NCI-H2196 treated with DMSO at 0.1 percent for 48 hours (cell line): ENCODE data around the gene NUDT8.
A peak's percentile ranks its signal among the peaks of the same experiment; 100 is the strongest.
"Not testable (repeated sequence)": the region's sequence is repeated elsewhere in the genome, so short reads cannot be mapped to it uniquely, and the experiment has no call there.

ENCODE experiments used
- DNase-seq: peaks from one replicate; lab custom pipeline; 2025; ENCODE audit not compliant: unreplicated experiment; lab: John Stamatoyannopoulos, UW

NUDT8 gene

DNA sequence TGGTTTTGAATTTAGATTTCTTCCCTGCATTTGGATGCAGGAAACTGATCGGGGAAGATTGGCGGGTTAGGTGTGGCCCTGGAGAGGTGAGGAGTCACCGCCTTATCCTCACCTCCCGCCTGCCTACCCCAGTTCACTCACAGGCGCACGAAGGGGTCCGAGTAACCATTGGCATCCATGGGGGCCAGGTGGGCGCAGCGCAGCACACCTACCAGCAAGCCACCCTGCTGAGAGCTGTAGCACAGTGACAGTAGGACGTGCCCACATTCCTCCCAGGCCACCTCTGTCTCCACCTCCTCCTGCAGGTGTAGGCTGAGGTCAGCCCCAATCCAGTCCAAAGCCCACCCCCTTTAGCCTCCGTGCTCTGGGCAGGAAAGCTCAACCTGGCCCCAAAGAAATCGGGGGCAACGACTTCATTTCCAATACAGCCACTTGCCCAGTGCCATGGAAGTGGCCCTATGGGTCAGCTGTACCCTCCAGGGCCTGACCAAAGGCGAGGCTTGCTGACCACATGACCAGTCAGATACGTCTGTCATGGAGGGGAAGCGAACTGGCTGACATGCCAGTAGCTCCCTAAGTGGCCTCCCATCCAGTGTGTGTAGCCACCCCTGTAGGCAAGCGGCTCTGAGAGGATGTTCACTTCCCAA is 16.3 kb downstream of the NUDT8 start:
- DNase-seq, result no peak

DNA sequence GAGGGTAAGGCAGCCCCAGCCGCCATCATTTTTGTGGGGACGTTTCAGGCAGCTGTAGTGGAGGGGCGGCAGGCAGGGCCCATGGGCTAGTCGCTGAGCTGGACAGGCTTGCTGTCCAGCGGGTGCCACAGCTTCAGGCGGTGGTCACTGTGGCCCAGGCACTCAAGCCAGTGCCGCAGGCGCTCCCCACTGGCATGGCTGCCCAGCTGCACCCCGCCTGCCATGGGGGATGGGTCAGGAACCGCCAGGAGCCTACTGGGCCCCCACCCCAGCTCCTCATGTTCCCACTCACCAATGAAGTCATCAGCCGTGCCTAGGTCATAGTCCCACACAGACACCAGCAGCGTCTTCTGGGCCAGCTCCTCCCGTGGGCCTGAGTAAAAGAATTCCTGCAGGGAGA is 17.0 kb downstream of the NUDT8 start:
- no peak for DNase-seq

DNA sequence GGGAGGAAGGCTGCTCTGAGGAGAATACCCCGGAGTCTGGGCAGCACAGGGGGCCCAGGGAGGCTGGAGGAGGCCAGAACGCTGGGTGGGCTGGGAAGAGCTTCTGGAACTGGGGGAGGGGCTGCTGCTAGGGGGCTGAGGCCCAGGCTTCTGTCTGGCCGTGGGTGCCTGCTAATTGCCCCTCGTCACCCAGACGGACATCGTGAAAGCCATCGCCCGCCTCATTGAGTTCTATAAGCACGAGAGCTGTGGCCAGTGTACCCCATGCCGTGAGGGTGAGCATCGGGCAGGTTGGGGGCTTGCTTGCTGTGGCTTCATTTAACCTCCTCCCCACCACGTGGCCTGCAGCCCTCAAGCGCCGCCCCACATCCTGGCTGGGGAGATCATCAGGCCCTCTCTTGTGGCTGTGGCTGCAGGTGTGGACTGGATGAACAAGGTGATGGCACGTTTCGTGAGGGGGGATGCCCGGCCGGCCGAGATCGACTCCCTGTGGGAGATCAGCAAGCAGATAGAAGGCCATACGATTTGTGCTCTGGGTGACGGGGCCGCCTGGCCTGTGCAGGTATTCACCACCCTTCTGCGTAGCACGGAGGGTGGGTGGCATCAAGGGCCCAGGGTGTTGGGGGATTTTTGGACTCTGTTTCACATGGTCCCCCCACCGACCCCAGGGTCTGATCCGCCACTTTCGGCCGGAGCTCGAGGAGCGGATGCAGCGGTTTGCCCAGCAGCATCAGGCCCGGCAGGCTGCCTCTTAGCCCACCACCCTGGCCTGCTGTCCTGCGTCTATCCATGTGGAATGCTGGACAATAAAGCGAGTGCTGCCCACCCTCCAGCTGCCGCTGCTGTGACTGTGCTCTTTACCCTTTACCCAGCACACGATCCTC is 17.8 kb downstream of the NUDT8 start:
- DNase-seq, result no peak

DNA sequence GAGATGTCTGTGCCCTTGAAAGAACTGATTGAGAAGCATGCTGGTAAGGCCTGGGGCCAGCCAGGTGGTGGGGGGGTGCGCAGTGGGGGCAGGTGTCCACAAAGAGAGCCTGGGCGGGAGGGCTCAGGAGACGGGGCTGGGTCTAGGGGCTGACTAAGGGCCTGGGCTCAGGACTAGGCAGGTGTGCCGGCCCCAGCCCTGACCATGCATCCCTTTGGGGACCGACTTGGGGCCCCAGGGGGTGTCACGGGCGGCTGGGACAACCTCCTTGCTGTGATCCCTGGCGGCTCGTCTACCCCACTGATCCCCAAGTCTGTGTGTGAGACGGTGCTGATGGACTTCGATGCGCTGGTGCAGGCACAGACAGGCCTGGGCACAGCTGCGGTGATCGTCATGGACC is 18.6 kb downstream of the NUDT8 start:
- no peak for DNase-seq

DNA sequence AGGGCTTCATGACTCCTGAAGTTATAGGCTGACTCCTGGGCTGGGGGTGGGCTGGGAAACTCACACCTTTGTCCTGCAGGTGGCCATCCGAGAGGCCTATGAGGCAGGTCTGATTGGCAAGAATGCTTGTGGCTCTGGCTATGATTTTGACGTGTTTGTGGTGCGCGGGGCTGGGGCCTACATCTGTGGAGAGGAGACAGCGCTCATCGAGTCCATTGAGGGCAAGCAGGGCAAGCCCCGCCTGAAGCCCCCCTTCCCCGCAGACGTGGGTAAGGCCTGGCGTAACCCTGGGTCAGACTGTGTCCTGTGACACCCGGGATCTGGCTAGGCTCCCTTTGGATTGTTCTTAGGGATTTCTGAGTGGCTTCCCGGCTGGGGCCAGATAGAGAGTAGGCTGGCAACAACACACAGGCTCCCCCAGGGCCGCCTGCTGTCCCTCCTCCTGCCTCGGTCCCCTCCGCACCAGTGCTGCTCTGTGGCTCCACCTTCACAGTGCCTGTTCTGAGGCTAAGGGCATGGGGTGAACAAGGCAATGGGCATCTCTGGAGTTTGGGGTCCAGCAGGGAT is 19.4 kb downstream of the NUDT8 start:
- DNase-seq, result no peak

DNA sequence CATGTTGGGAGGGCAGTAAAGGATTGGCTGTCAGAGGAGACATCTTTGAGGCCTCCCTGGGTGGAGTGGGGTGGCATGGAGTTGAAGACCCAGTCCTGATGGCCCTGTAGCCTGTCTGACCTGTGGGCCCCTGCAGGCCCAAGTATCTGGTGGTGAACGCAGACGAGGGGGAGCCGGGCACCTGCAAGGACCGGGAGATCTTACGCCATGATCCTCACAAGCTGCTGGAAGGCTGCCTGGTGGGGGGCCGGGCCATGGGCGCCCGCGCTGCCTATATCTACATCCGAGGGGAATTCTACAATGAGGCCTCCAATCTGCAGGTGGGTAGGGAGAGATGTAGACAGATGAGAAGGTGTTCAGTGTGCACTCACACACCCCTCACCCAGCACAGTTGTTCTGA is 20.4 kb downstream of the NUDT8 start:
- DNase-seq, result no peak

DNA sequence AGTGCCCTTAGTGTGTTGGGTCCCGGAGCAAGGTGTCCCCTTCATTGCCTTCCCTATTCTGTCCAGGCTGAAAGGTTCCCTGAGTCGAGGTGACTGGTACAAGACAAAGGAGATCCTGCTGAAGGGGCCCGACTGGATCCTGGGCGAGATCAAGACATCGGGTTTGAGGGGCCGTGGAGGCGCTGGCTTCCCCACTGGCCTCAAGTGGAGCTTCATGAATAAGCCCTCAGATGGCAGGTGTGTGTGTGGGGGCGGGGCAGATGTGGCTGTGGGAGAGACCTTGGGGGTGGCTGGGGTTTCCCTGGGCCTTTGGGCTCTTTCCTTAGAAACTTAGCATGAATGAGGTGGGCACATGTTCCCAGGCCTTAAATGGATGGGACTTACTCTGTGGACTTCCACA is 21.3 kb downstream of the NUDT8 start:
- DNase-seq, result no peak

DNA sequence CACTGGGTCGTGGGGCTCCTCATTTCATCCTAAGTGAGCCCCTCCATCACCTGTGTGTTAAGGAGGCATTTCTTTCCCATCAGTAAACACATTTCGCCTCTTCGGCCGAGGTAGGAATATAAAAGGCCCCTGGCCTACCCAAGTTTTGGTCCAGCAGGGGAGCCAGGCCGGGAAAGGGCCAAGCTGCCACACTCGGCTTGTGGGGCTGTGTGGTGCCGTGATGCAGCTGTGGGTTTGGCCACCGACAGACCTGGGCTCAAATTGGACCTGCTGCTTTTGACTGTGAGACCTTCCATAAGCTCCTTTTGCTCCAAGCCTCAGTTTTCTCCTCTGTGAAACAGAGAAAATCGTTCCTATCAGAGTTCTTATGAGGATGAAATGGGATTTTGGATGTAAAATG is 22.2 kb downstream of the NUDT8 start:
- no peak for DNase-seq

DNA sequence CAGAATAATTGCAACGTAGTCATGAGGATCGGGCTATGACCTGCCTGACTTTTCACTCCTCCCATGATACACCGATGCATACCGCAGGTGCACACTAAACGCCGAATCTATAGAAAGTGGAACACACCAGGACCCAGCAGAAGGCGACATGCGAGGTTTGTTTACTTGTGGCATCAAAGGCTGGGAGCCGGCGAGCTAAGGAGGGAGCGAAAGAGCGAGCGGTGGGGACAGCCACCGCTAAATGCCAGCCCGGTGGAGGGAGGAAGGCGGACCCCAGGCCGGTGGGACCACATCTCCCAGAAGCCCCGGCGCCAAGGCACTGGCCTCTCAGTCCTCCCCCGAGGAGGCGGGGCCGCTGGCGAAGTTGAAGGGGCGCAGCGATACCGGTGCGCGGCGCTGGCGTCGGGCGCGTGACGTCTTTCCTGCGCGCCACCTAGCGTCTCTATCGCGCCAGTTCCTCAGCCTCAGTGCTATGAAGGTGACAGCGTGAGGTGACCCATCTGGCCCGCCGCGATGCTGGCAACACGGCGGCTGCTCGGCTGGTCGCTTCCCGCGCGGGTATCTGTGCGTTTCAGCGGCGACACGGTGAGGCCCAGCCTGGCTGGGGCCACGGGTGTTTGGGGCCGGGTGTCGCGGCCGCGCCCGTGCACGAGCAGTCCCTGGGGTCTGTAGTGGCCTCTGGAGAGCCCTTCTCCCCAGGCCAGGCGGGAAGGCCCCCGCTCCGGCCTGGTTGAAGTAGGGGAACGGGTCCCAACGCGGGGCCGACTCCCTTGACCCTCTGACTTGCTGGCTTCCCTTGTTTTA is 23.0 kb downstream of the NUDT8 start, which contains the start of gene NDUFV1:
Gene NDUFV1, plus strand, starts transcription at position 445 of the 804 bp plus-strand sequence. Its CDS starts 69 bp downstream, at position 514.
- peak; percentile 87 for DNase-seq

DNA sequence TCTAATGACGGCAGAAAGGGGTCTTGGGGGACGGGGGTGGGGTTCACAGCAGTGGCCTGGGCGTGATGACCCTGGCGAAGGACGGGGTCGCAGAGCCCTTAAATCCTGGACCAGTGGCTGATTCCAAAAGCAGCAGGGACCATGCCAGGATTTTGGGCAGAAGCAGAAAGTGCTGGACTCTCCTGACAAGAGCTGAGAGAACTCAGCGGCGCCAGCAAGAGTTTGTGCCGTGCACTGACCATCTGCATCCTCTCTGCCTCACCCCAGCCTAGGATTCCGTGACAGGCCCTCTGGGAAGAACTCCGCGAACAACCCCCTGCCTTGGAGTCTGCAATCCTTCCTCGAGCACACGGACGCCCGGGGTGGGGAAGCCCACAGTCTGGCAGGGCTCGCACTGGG is 23.6 kb downstream of the NUDT8 start:
- no peak for DNase-seq

DNA sequence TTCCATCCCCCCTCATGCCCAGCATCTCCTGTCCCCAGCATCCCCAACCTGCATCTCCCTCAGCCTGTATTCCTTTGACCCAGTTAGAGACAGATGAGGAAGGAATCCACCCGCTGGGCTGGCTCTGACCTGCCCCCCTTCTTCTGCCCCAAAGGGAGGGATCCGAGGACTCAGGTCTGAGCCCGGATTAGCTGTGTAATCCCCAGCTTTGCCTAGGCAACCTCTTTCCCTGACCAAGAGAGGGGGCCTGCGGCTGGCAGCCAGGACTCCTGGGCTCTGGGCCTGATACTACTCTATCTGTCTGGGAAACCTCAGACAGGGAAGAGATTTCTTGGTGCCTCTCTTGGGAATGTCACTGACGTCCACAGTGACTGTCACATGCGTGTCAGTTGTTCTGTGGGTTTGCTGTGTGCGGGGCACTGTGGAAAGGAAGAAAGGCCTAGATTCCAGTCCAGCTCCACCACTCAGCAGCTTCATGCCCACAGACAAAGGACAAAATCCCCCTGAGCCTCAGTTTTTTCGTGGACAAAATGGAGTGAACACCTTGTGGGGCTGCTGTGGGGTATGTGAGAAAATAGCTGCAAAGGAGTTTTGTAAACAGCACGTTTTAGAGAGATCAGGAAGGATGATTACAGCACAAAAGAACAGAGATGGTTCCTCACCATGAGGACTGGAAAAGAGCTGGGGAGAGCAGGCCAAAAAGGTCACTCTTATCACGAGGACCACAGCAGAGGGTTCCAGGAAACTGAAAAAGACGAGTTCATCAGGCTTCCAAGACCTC is 24.3 kb downstream of the NUDT8 start:
- DNase-seq, result no peak

DNA sequence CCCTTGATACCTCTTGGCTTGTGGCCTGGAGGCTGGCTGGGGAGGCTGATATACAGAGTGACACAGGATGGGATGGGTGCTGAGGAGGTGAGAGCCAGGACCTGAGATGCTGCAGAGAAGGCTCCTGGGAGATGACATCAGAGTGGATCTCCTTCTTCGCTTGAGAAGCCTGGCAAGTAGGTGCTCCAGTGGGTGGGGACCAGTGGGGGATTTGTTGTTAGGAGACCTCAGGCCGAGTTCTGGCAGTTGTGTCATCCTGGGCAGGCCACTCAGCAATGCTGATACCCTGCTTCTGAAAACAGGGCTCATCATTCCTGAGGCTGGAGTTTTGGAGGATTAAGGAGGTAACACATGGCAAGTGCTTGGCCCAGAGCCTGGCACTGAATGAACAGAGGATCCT is 24.9 kb downstream of the NUDT8 start:
- DNase-seq, result no peak

DNA sequence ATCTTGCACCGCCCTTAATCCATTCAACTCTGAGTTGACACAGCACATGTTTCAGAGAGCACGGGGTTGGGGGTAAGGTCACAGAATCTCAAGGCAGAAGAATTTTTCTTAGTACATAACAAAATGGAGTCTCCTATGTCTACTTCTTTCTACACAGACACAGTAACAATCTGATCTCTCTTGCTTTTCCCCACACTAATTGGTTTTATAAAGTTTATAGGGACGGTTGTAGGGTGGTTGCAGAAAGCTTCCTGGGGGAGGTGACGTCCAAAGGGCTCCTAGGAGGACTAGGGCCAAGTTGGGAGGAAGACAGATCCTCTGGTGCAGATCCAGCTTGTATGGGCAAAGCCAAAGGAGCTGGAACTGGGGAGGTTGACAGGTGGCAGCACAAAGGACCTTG is 25.6 kb downstream of the NUDT8 start:
- DNase-seq, result not testable (repeated sequence)

DNA sequence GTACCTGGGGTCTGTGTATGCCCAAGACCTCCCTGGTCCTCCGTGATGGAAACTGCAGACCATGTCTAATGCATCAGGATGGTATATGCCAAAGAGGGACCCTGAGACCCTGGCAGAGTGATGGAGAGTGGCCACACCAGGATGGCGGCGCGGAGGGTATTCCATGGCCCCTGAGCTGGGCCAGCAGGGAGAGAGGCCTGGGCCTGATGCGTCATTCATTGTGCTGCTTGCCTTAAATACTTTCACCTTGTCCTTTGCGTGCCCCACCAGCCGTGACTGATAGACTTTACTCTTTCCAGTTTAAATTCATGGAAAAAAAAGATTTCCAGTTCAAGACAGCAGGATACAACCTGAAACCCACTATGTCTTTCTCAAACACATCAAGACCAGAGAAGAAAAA is 28.6 kb downstream of the NUDT8 start:
- no peak for DNase-seq

DNA sequence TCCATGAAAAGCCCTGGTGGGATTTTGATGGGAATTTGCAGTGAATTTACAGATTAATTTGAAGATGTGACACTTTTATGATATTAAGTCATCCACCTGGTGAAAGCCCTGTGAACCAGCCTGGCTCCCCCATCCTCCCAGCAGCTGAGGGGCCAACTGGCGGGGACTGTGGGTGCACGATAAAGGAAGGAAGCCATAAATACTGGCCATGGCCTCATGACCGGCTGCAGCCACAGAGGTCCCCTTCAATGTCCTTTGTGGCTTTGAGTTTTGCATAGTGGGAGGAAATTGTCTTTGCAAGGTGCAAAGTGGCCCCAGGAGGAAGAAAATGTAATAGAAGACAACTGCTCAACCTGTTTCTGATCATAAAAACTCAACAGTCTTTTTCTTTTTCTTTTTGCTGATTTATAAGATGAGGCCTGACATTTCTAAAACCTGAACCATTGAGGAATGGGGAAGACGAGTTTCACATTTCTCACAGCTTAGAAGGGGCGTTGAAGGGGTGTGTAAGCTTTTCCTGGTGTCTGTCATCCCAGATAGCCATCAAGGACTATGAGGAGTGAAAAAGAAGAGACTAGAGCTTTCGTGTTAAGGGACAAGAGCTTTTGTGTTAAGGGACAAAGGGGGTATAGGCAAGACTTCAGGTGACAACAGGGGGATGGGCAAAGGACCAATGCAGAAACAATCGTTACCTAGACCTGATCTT is 29.3 kb downstream of the NUDT8 start:
- no peak for DNase-seq

DNA sequence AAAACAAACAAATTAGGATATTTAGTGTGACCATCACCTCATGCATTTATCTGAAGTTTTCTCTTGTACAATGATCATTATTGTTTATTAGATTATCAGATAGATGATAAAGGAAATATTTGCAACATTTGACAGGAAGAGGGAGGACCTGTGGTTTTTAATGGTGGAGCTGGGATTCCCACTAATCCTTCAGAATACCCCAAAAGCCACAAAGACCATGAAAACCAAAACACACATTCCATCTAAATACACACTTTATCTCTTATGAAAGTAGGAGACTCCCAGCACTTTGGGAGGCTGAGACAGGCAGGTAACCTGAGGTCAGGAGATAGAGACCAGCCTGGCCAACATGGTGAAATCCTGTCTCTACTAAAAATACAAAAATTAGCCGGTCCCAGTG is 30.6 kb downstream of the NUDT8 start:
- DNase-seq, result no peak

DNA sequence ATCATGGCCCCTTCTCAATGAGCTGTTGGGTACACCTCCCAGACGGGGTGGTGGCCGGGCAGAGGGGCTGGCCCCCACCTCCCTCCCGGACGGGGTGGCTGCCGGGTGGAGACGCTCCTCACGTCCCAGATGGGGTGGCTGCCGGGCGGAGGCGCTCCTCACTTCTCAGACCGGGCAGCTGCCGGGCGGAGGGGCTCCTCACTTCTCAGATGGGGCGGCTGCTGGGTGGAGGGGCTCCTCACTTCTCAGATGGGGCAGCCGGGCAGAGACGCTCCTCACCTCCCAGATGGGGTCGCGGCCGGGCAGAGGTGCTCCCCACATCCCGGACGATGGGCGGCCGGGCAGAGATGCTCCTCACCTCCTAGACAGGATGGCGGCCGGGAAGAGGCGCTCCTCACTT is 31.8 kb downstream of the NUDT8 start:
- DNase-seq, result not testable (repeated sequence)

DNA sequence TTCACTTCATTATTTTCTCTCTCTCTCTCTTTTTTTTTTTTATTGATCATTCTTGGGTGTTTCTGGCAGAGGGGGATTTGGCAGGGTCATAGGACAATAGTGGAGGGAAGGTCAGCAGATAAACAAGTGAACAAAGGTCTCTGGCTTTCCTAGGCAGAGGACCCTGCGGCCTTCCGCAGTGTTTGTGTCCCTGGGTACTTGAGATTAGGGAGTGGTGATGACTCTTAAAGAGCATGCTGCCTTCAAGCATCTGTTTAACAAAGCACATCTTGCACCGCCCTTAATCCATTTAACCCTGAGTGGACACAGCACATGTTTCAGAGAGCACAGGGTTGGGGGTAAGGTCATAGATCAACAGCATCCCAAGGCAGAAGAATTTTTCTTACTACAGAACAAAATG is 32.3 kb downstream of the NUDT8 start:
- DNase-seq, result not testable (repeated sequence)

DNA sequence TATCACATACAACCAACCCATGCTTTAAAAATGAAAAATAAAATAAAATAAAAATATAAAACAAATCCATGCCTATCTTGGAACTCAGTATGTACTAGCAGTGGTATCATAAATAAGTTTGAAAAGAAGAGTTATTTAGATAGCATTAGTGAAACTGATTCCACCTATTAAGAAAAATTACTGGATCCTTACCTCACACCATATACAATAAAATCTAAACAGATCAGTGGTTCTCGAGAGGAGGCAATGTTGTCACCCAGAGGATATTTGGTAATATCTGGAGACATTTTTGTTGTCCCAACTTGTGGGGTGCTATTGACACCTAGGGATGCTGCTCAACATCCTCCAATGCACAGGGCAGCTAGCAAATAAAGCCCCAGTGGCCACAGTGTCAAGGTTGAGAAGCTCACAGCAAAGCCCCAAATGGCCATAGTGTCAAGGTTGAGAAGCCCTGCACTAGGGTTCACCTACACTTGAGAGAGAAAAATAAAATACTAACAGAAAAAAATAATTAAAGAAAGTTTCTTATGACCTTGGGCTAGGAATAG is 32.9 kb downstream of the NUDT8 start:
- DNase-seq, result no peak

DNA sequence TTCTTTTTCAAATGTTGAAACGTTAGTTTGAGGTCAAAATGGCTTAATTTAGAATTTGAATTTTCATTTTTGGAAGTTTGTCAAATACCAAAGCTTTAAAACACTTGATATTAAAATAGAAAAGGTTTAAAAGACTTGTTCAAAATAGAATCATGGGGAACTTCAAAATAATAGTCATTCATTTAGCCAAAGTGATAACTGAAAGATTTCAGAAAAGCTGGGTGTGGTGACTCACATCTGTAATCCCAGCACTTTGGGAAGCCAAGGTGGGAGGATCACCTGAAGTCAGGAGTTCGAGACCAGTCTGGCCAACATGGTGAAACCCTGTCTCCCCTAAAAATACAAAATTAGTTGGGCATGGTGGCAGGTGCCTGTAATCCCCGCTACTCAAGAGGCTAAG is 35.3 kb downstream of the NUDT8 start:
- DNase-seq, result no peak
